Fibroblast of the aortic adventitia (primary cell): ENCODE measurements around the gene FRMD4A. TPM values are rescaled to one million over a fixed set of nuclear protein-coding genes. Genes with fewer than 3 reads are reported as not detected.
A peak's percentile ranks its signal among the peaks of the same experiment; 100 is the strongest.

Source experiments
- DNase-seq: peaks from one replicate; pipeline ENCODE4 v3.0.0-alpha.2; 2010; ENCODE audit warnings: low read depth
- H3K4me3 ChIP-seq: 2 replicates; pipeline ENCODE4 v1.5.1; 2011; ENCODE audit warnings: low read depth, mild to moderate bottlenecking, control low read depth, low read length, moderate library complexity
- CTCF ChIP-seq: IDR thresholded peaks from 2 replicates; pipeline ENCODE4 v1.5.1; 2011; ENCODE audit warnings: mild to moderate bottlenecking, low read length, control low read depth, inconsistent platforms; ENCODE audit not compliant: insufficient read depth
- total RNA-seq: library from RNA; depleted of rRNA; stranded (reverse); fragments of >200 nt; gene quantifications from 2 replicates; pipeline ENCODE4 v1.2.3, GENCODE V29; 2012; ENCODE audit warnings: low replicate concordance

FRMD4A gene
- total RNA-seq, 1 donor: 42.4 TPM

GRCh38 chr10:14089556-14090292 lies 241.0 kb downstream of the FRMD4A start:
- DNase-seq: no peak
- H3K4me3 ChIP-seq: no peak overlapping the region

GRCh38 chr10:14087566-14087965 lies 243.2 kb downstream of the FRMD4A start:
- H3K4me3 ChIP-seq: no peak overlapping the region
- DNase-seq: no peak
- no peak for TF ChIP-seq CTCF

More at GRCh38 chr10:14089556-14090292, 241.0 kb downstream of the FRMD4A start:
- TF ChIP-seq CTCF: no peak

- DNase-seq: peak; percentile 16
- H3K4me3 ChIP-seq: no peak overlapping the region
- no peak for TF ChIP-seq CTCF
Observed at GRCh38 chr10:14086596-14086995, 244.1 kb downstream of the FRMD4A start.

GRCh38 chr10:14084875-14085274 lies 245.8 kb downstream of the FRMD4A start:
- TF ChIP-seq CTCF: no peak
- DNase-seq: no peak
- no peak overlapping the region for H3K4me3 ChIP-seq

DNA sequence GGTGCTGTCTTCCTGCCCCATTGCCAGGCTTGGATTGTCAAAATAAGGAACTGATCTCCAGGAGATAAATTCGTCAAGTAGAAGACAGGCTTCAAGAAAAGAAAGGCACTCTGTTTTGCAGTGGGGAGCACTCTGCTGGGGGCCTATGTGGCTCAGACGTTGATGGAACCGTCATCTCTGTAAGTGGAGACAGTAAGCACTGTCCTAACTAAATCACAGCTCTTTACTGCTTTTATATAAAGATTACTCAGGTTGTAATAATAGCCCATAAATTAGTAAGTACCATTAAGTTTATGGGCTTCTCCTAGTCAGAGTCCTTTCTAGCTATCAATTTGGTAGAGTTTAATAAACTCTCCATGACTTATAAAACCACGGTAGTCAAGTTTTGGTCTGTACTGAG lies 249.9 kb downstream of the FRMD4A start:
- DNase-seq: no peak
- no peak for TF ChIP-seq CTCF
- H3K4me3 ChIP-seq: no peak overlapping the region

GRCh38 chr10:14077430-14077829 lies 253.3 kb downstream of the FRMD4A start:
- DNase-seq: no peak
- TF ChIP-seq CTCF: no peak
- no peak overlapping the region for H3K4me3 ChIP-seq
